Breast epithelium (tissue), 4 donors: ENCODE results near the gene EIPR1. TPM values are rescaled to one million over a fixed set of nuclear protein-coding genes. Genes with fewer than 3 reads are reported as not detected.

ENCODE experiments used
- DNase-seq, 2 donors: peaks; one replicate each; pipeline ENCODE4 v3.0.0-alpha.2; 2019; ENCODE audit warnings: low spot score in 2 of 2
- H3K27ac ChIP-seq, 2 donors: fragments of 200-600 bp; sonication (generic) in 1 of 2; one replicate each; pipeline ENCODE4 v1.5.1; 2016 to 2019; ENCODE audit warnings: mild to moderate bottlenecking in 1 of 2
- H3K27me3 ChIP-seq, 2 donors: fragments of 200-600 bp; sonication (generic) in 1 of 2; one replicate each; pipeline versions ENCODE4 v1.5.1 to v1.6.0; 2017 to 2019; ENCODE audit warnings: control low read depth in 1 of 2, mild to moderate bottlenecking in 1 of 2
- H3K36me3 ChIP-seq: fragments of 200-600 bp; one replicate; pipeline ENCODE4 v1.5.1; 2019
- H3K4me1 ChIP-seq, 2 donors: fragments of 200-600 bp; sonication (generic); one replicate each; pipeline ENCODE4 v1.5.1; 2016 to 2019; ENCODE audit warnings: control low read depth in 1 of 2
- H3K4me3 ChIP-seq, 3 donors: fragments of 200-600 bp; sonication (generic); 1 replicate in 2 of 3; 2 replicates in 1 of 3; pipeline ENCODE4 v1.5.1; 2016 to 2019; ENCODE audit warnings: mild to moderate bottlenecking in 3 of 3, moderate library complexity in 2 of 3
- H3K9me3 ChIP-seq, 2 donors: fragments of 200-600 bp; sonication (generic) in 1 of 2; one replicate each; pipeline ENCODE4 v1.5.1; 2016 to 2019; ENCODE audit warnings: control low read depth in 1 of 2
- POLR2A ChIP-seq: fragments of 450-650 bp; IDR thresholded peaks from one replicate; pipeline ENCODE4 v1.6.1; 2016; ENCODE audit warnings: antibody characterized with exemption, mild to moderate bottlenecking, moderate library complexity
- POLR2AphosphoS5 ChIP-seq, 3 donors: sonication (generic); formaldehyde crosslinking; IDR thresholded peaks; one replicate each; pipeline ENCODE4 v1.6.1; 2017; ENCODE audit warnings: antibody characterized with exemption in 3 of 3
- intact Hi-C: fragments of 100-400 bp; cut with DNase I; formaldehyde crosslinking; loops from one replicate; pipeline ENCODE4 v1.15.1; 2023; ENCODE audit warnings: low total_unique reads
- total RNA-seq, 3 donors: library from RNA; depleted of rRNA; stranded (reverse); fragments of >200 nt; gene quantifications; one replicate each; pipeline ENCODE4 v1.1.0, GENCODE V29; 2016
- TF ChIP-seq, protein P1 (sequence below), 3 donors: fragments of 450-650 bp; IDR thresholded peaks; one replicate each; pipeline ENCODE4 v1.5.1; 2016 to 2017; ENCODE audit warnings: antibody characterized with exemption in 3 of 3, mild to moderate bottlenecking in 3 of 3, moderate library complexity in 3 of 3

EIPR1 gene
- total RNA-seq, 3 donors from 2014 or later = 12.8 to 31.0 (median 23.3) TPM

DNA sequence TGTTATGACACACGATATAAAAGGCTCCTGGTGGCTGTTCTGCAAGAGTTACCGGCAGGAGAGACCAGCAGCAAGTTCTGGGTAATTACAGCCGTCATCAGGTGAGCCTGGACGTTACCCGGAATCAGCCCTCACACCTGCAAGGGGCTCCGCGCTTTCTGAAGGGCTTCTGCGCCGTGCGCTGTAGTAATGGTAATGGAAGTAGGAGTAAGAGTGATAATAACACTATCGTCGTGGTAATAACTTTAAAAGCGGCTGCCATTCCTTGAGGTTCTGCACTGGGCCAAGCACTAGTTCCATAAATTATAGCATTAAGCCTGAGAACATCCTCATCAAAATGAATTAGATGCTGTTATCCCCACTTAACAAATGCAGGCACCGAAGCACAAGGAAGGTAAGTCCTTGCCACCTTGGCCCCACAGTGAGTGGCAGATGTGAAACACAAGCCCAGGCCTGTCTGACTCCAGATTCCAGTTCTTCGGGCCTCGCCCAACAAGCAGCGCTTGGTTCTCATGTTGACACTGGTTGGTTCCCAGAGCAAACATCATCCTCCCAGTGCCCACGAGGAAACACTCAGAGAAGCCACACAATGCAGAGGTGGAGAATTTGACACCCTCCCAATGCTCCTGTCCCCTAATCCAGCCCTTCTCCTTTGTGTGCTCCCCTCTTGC is 205.2 kb downstream of the EIPR1 start:
- intact Hi-C loops = no loop called here
- Histone ChIP-seq H3K4me1 (no peaks in the 10 kb centered on the region), H3K27me3 (no peaks in the 10 kb centered on the region), H3K4me3 (no peak overlapping the region), H3K36me3 (no peaks in the 10 kb centered on the region), H3K9me3 (no peaks in the 10 kb centered on the region), H3K27ac (no peak overlapping the region)
- DNase-seq = no peak
- TF ChIP-seq, protein P1, sequence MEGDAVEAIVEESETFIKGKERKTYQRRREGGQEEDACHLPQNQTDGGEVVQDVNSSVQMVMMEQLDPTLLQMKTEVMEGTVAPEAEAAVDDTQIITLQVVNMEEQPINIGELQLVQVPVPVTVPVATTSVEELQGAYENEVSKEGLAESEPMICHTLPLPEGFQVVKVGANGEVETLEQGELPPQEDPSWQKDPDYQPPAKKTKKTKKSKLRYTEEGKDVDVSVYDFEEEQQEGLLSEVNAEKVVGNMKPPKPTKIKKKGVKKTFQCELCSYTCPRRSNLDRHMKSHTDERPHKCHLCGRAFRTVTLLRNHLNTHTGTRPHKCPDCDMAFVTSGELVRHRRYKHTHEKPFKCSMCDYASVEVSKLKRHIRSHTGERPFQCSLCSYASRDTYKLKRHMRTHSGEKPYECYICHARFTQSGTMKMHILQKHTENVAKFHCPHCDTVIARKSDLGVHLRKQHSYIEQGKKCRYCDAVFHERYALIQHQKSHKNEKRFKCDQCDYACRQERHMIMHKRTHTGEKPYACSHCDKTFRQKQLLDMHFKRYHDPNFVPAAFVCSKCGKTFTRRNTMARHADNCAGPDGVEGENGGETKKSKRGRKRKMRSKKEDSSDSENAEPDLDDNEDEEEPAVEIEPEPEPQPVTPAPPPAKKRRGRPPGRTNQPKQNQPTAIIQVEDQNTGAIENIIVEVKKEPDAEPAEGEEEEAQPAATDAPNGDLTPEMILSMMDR (IDR thresholded peaks at IDR 0.05) = no peak
- TF ChIP-seq POLR2AphosphoS5 (IDR thresholded peaks at IDR 0.05) (no peak), POLR2A (no peak)

DNA sequence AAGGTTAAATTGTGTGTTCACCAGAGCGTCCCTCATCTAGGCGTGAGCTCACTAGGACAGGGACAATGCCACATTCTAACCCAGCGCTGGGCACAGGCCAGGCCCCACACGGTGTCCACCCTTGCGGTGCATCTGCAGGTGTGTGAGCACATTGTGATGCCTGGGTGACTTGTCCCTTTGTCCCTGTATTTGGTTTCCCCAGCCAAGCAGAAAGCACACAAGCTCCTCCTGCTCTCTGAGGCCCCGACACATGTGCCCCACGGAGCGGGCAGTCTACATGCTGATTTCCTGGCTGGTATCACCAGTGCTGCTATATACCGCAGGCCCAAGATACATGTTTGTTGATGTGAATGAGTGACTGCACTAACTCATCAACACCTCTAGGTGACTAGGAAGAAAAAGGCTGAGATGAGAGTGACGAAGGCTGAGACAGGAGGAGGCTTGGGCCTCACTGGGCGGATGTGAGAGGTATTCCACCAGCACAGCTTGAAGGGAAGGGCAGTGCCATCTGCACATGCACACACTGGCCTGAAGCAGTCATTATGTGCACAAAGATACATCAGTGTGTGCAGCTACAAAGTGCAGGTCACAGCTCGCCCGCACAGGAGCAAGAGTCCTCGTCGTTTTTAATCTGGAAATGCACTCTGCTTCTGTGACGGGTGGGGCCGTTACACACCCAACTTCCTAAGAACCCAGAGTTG is 205.9 kb downstream of the EIPR1 start:
- Histone ChIP-seq H3K36me3 (no peaks in the 10 kb centered on the region), H3K4me3 (no peak overlapping the region), H3K9me3 (no peaks in the 10 kb centered on the region), H3K27me3 (no peaks in the 10 kb centered on the region), H3K27ac (no peak overlapping the region), H3K4me1 (no peaks in the 10 kb centered on the region)
- TF ChIP-seq POLR2AphosphoS5 (IDR thresholded peaks at IDR 0.05) (no peak), POLR2A (no peak)
- TF ChIP-seq, protein P1 (IDR thresholded peaks at IDR 0.05) = no peak
- no peak for DNase-seq
- intact Hi-C loops = no loop called here

DNA sequence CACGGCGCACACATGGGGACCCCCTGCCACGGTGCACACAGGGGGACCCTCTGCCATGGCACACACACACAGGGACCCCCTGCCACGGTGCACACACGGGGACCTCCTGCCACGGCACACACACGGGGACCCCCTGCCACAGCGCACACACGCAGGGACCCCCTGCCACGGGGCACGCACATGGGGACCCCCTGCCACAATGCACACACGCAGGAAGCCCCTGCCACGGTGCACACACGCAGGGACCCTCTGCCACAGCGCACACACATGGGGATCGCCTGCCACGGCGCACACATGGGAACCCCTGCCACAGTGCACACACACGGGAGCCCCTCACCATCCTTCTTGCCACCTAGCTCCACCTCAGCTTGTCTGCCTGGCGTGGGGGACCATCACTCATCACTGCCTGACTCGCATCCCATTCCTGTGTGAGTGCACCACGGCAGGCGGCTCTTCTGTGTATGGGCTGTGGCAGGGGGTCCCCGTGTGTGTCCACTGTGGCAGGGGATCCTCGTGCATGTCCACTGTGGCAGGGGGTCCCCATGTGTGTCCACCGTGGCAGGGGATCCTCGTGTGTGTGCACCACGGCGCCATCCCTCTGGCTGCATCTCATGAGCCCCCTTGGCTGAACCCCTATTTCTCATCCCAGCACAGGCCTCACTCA is 206.7 kb downstream of the EIPR1 start:
- no peak overlapping the region for H3K27ac ChIP-seq
- H3K27me3 ChIP-seq = no peaks in the 10 kb centered on the region
- H3K36me3 ChIP-seq = no peaks in the 10 kb centered on the region
- H3K9me3 ChIP-seq = no peaks in the 10 kb centered on the region
- intact Hi-C loops = no loop called here
- no peak overlapping the region for H3K4me3 ChIP-seq
- TF ChIP-seq, protein P1 (IDR thresholded peaks at IDR 0.05) = no peak
- no peak for TF ChIP-seq POLR2AphosphoS5 (IDR thresholded peaks at IDR 0.05)
- TF ChIP-seq POLR2A = no peak
- DNase-seq = no peak
- no peaks in the 10 kb centered on the region for H3K4me1 ChIP-seq

- Histone ChIP-seq H3K4me3 (no peak overlapping the region), H3K9me3 (peaks cover 2 to 4% of the 10 kb centered on the region in 2 donors), H3K36me3 (no peaks in the 10 kb centered on the region), H3K27me3 (no peaks in the 10 kb centered on the region), H3K27ac (no peak overlapping the region), H3K4me1 (no peaks in the 10 kb centered on the region)
- DNase-seq = no peak
- TF ChIP-seq POLR2A (no peak), POLR2AphosphoS5 (IDR thresholded peaks at IDR 0.05) (no peak)
- TF ChIP-seq, protein P1 (IDR thresholded peaks at IDR 0.05) = no peak
- intact Hi-C loops = no loop called here
Observed at GRCh38 chr2:3169106-3169870, 208.3 kb downstream of the EIPR1 start.
